Astrocyte (in vitro differentiated cells and primary cell): ENCODE data around the gene ELOVL2.

Experiments
- CTCF ChIP-seq: IDR thresholded peaks from 2 replicates; pipeline ENCODE4 v1.5.1; 2011; ENCODE audit warnings: low read depth, mild to moderate bottlenecking, inconsistent platforms, low read length, moderate library complexity; ENCODE audit not compliant: insufficient read depth
- EZH2 ChIP-seq: IDR thresholded peaks from 2 replicates; pipeline ENCODE4 v1.6.1; 2012; ENCODE audit warnings: mild to moderate bottlenecking, low read length, inconsistent platforms; ENCODE audit not compliant: insufficient read depth

- TF ChIP-seq CTCF (no peak), EZH2 (no peak)
Observed at GRCh38 chr6:10957414-10957886, 86.7 kb downstream of the ELOVL2 start.
